ENCODE measurements around the gene CA5B. TPM values are rescaled to one million over a fixed set of nuclear protein-coding genes. Genes with fewer than 3 reads are reported as not detected.

CA5B gene
- total and polyA plus RNA-seq, 2 of the 8 experiments (the other 6 are each of a cell fraction or from before 2014, with no cell fraction given) = 3.3 to 8.6 TPM

DNA sequence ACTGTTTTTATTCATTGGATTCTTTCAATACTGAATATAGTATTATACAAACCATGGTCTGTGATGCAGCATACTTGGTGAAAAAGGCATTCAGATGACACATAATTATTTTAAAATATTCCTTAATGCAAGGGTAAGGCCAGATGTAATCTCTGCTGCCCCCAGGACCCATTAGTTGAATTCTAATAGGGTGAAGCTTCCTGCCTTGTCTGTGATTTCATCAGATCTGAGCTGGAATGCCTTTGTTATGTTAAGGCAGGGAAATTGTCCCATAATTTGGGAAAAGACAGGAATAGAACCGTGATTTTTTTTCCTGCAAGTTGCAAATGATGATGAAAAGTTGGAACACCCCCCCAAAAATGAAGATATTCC, 78.4 kb downstream of the CA5B start:
- Histone ChIP-seq H2BK20ac (ENCODE audit: low read length) (no peak overlapping the region), H4K5ac (ENCODE audit: insufficient read length, low read depth, low read length) (no peak overlapping the region), H3K4ac (replicated peaks; ENCODE audit: insufficient read length, low read depth, low read length) (no peak overlapping the region), H4K8ac (ENCODE audit: extremely low read depth, insufficient read depth, low read length) (no peak overlapping the region), H3K4me3 (ENCODE audit: extremely low read depth in 1 of 4, insufficient read depth in 2 of 4, low read depth in 3 of 4, low read length in 4 of 4) (no peak overlapping the region; a peak in 1 of 8 replicates), H3K23me2 (ENCODE audit: low read depth, low read length) (no peaks in the 10 kb centered on the region), H2AK5ac (ENCODE audit: low read depth, low read length) (no peak overlapping the region), H3K9me3 (ENCODE audit: insufficient read depth in 2 of 2, low read depth in 1 of 2, low read length in 1 of 2) (no peaks in the 10 kb centered on the region), H3K36me3 (ENCODE audit: control insufficient read depth in 2 of 4, insufficient read depth in 4 of 4, low read length in 3 of 4) (peaks cover 0 to 26% (median 5%) of the 10 kb centered on the region in 4 experiments; a peak in 4 of 8 replicates), H3K27ac (ENCODE audit: low read depth, low read length) (peak overlapping the region; percentile 45; the same call in 1 of the 2 replicates), H4K20me1 (replicated peaks in 1 of 2; ENCODE audit: control insufficient read depth in 1 of 2, insufficient read depth in 2 of 2, low read length in 2 of 2) (no peaks in the 10 kb centered on the region), H3K56ac (replicated peaks; ENCODE audit: insufficient read length, low read depth, low read length) (no peak overlapping the region), H3K9ac (replicated peaks in 1 of 4; ENCODE audit: extremely low read depth in 1 of 4, low read depth in 3 of 4, low read length in 3 of 4) (no peak overlapping the region), H2BK15ac (ENCODE audit: low read length) (no peak overlapping the region), H3K18ac (ENCODE audit: extremely low read depth, low read length) (no peak overlapping the region; the same call in 1 of the 2 replicates), H3K23ac (ENCODE audit: insufficient read length) (no peak overlapping the region), H3K4me2 (ENCODE audit: insufficient read depth in 1 of 2, low read depth in 2 of 2, low read length in 2 of 2) (no peak overlapping the region), H2AFZ (ENCODE audit: low read length) (no peak overlapping the region), H3K79me2 (ENCODE audit: control insufficient read depth in 1 of 2, insufficient read depth in 2 of 2, low read length in 2 of 2) (no peaks in the 10 kb centered on the region), H3K4me1 (replicated peaks in 1 of 4; ENCODE audit: control insufficient read depth in 3 of 4, insufficient read depth in 4 of 4, low read length in 3 of 4) (peaks cover 1 to 10% (median 7%) of the 10 kb centered on the region in 4 experiments; a peak in 5 of 7 replicates), H3K79me1 (ENCODE audit: low read depth, low read length) (no peaks in the 10 kb centered on the region), H3K14ac (ENCODE audit: insufficient read length) (no peak overlapping the region), H2BK5ac (ENCODE audit: low read depth, low read length) (peak overlapping the region; percentile 6; the same call in 1 of the 2 replicates), H4K91ac (replicated peaks; ENCODE audit: insufficient read length, low read length) (no peak overlapping the region), H2BK12ac (ENCODE audit: low read depth, low read length) (peak overlapping the region; percentile 20; the same call in 1 of the 2 replicates), H3K27me3 (replicated peaks in 1 of 4; ENCODE audit: control insufficient read depth in 3 of 4, extremely low read depth in 1 of 4, insufficient read depth in 3 of 4, low read length in 3 of 4) (no peaks in the 10 kb centered on the region), H2BK120ac (replicated peaks; ENCODE audit: low read depth, low read length) (no peak overlapping the region)
- 0 out of 2 replicates have a peak, but pooled peaks have one; percentile 35 for TF ChIP-seq POU5F1 (IDR thresholded peaks at IDR 0.05; ENCODE audit: low read depth, low read length)
- TF ChIP-seq TEAD4 (IDR thresholded peaks at IDR 0.05; ENCODE audit: low read depth, low read length) = peak; percentile 64
- no peak for TF ChIP-seq PHF8 (conservative IDR thresholded peaks at IDR 0.05; ENCODE audit: low read depth, low read length)
- peak; percentile 41; the same call in 1 of the 2 replicates for TF ChIP-seq CEBPB (IDR thresholded peaks at IDR 0.05; ENCODE audit: low read depth, low read length)
- POLR2A ChIA-PET (ENCODE audit: partially characterized antibody) = interaction anchor here (1.3 to 1.4 kb wide), 4 partner anchors 10 to 903 kb away, joined by 3 to 9 read pairs (median 5); partner anchors contain the start of genes SYAP1 and ZRSR2
- WGBS, 2 experiments (ENCODE audit: extremely low coverage in 1 of 2, insufficient coverage in 1 of 2, insufficient read length in 1 of 2, insufficient replicate concordance in 2 of 2, low coverage in 1 of 2, low lambda C conversion rate in 2 of 2, missing lambda C conversion rate in 1 of 2) = 30% methylated on average over 1 of the region's 1 CpG; no CpG with 5 or more reads in 1 of the 2 experiments
- CTCF ChIA-PET (ENCODE audit: partially characterized antibody) = interaction anchor here (0.5 to 2.1 kb wide), 11 partner anchors 9 to 723 kb away, joined by 3 to 6 read pairs (median 5); no protein-coding TSS in a partner anchor
- FAIRE-seq (peak; percentile 52), DNase-seq (ENCODE audit: low read depth in 1 of 2, low spot score in 2 of 2) (no peak)
